IPS-18c (cell line): Measurements from ENCODE around the gene KCNIP2.

ENCODE experiments used
- H3K4me3 ChIP-seq: 2 replicates; pipeline ENCODE4 v1.7.0; 2013; ENCODE audit warnings: low read depth, mild to moderate bottlenecking, low read length, moderate library complexity; ENCODE audit not compliant: insufficient read depth
- H3K9me3 ChIP-seq: one replicate; pipeline ENCODE4 v1.6.1; 2013; ENCODE audit warnings: mild to moderate bottlenecking, low read length, moderate library complexity; ENCODE audit not compliant: control insufficient read depth, insufficient read depth

KCNIP2 gene

DNA sequence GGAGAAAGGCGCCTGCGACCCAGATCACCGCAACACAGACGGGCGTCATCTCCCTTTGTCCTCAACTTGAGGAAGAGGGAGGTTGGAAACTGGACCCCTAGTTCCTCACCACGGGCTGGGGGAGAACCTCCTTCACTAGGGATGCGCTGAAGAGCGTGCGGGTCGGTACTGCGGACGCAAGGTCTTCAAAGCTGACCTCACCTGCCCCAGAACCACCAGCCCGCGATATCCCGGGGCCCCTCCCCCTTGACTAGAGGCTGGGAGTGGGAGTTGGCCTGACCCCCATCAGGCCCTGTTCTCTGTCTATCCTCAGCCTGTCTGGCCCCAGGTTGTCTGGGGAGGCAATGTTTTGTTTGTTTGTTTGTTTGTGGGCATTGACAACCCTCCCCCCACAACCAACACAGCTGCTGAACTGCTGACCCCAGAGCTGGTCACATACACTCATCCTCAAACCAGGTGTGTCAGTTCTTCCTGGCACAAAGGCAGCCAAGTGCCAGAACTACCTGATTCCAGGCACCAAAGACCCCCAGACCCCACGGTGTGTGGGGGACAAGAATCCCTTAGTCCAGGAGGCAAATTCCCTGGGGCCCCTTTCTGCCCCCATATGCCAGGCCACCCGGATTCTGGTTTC lies 63.3 kb downstream of the KCNIP2 start:
- peak overlapping the region; percentile 57 for H3K4me3 ChIP-seq
- H3K9me3 ChIP-seq = no peaks in the 10 kb centered on the region

DNA sequence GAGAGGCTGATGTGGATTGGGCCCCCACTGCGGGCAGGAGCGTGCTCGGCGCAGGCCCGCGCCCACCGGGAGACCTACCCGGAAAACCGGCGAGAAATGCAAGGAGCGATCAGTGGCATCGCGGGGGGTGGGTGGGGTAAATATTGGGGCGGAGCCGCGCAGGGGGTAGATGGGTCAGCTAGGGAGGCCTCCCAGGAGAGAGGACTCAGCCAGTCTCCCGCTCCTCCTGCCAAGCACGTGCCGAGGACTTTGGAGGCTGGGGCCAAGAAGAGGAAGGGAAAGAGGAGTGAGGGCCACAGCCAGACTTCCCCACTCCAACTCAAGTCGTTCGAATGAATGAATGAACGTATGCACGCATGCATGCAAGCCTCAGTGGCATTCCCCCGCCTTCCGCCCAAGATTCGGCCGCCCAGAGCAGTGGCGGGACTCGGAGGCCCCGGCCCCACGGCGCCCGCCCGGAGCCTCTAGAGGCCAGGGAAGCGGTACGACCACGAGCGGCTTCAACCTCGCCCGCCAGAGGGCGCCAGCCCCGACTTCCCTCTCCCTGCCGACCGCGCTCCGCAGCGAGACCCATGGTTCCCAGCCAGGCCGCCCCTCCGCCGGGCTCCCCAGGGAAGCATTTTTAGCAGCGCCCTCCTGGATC lies 63.9 kb downstream of the KCNIP2 start:
- no peaks in the 10 kb centered on the region for H3K9me3 ChIP-seq
- peak overlapping the region; percentile 57 for H3K4me3 ChIP-seq

DNA sequence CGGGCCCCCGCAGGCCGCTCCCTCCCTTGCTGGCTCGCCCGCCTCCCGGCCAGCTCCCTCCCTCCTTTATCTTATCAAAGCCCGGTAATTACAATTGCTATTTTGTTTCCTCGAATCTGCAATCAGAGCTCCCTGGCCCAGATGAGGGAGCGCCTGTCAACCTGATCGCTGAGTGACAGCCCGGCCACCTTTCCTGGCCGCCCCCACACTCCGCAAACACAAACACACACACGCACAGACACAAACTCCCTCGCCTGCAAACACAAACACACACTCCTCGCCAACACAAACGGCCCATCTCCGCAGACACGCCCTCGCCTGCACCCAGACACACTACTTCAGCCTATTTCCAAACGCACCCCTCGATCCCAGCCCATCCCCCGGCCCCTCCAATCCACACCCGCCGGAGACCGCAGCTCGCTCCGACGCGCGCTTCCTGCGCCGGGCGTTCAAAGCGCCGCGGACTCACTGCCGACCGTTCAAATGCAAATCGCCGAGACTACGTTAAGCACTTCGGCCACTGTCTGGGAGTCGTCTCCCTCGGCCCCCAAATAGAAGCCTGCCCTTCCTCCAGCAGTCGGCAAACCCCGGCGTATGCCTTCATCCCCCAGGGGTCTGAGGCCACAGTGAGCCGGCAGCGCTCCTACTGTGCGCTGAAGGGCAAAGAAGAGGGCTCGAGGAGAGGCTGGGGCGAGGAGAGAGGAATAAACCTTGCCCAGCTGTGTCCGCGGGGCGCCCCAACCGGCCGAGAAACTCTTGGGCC lies 64.6 kb downstream of the KCNIP2 start:
- peak overlapping the region; percentile 57 for H3K4me3 ChIP-seq
- no peaks in the 10 kb centered on the region for H3K9me3 ChIP-seq

DNA sequence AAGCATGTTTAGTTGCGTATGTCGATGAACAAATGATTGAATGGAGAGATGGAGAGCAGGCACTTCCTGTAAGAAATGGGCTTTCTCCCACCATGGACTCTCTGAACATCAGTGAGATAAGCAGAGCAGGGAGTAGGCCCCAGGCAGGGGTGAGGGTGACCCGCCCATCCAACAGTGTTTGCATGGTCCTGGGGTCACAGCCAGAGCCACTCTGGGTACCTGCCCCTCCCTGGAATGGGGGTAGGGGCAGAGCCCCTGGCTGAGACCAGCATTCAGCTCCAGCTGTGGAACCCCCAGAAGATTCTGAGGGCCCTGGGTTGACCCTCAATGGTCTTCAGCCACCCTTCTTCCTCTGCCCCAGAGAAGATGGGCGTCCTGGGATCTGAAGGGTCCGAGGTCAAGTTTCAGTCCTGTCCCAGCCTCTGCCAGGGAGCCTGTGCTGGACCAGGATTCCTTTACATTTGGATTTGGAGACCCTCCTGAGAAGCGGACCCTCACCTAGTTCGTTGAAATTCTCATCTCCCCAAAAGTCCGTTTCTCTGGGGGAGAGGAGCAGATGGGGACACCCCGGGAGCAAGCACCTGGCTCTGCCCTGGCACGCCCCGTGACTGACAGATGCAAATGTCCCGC lies 65.3 kb downstream of the KCNIP2 start:
- Histone ChIP-seq H3K9me3 (no peaks in the 10 kb centered on the region), H3K4me3 (peak overlapping the region; percentile 57)

DNA sequence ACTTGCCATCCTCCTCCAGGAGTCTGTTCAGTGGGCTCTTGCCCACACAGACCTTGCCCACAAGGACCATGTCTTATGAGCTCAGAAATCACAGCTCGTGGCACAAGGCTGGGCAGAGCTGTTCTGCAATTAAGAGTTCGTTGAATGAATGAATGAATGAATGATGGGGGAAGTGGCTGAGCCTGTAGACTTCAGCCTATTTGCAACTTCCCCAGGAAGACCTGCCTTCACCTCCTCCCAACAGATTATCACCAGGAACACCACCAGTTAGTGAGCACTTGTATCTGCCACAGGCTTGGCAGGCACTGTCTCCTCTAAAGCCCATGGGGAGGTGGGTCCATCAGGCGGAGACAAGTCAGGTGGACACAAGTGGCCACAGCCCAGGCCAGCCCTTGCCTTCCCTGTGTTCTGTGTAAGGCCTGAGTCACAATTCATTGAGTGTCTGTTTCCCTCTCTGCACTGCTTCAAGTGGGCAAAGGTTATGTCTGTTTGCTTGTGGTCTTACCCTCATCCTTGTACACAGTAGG lies 65.9 kb downstream of the KCNIP2 start:
- Histone ChIP-seq H3K4me3 (no peak overlapping the region), H3K9me3 (peaks cover 2% of the 10 kb centered on the region)

DNA sequence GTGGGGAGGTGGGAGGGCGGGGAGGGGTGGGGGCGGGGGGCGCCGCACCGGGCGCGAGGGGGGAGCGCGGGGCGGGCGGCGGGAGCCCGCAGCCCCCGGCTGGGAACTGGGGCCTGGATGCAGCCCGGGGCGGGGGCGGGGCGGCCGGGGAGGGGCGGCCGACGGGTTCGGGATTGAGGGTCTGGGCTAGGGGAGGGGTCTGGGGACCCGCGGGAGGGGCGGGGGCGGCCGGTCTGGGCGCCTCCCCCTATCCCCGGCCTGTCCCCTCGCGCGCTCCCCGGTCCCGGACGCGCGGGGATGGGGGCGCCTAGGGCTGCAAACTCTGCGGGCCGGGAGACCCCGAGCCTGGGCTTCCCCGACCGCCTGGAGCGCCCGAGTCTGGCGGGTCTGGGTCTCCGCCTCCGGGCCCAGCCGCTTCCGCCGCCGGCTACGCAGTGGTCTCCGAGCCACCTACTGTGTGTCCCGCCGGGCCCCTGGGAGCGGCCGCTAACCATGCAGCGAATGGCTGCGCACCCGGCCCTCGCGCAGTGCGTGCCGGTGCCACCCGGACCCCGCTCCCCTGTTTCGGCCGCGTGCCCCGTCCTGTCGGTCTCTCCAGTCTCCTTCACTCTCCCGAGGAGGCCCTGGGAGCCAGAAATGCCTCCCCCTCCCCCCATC lies 67.3 kb downstream of the KCNIP2 start:
- Histone ChIP-seq H3K4me3 (peak overlapping the region; percentile 31; the same call in 1 of the 2 replicates), H3K9me3 (peaks cover 2% of the 10 kb centered on the region)
